Panc1 (cell line): ENCODE results near the gene JAML.

Source experiments
- CTCF ChIP-seq: fragments of 450-650 bp; IDR thresholded peaks from 2 replicates; pipeline ENCODE4 v1.5.1; 2017; ENCODE audit warnings: mild to moderate bottlenecking
- TCF7L2 ChIP-seq: IDR thresholded peaks from 2 replicates; pipeline ENCODE4 v1.6.1; 2011; ENCODE audit warnings: mild to moderate bottlenecking, low read depth, low read length, inconsistent platforms

- TF ChIP-seq TCF7L2 (no peak), CTCF (no peak)
These were observed 75.3 kb downstream of the JAML start for GRCh38 chr11:118149493-118149892.
